Stimulated activated CD8-positive, alpha-beta memory T cell treated with anti-CD3 and anti-CD28 coated beads, Interleukin-12 subunit alpha, Interleukin-12 subunit beta, amount 100 ng/mL, for 4 hours (primary cell): ENCODE data around the gene PRSS21.

Source experiments
- DNase-seq: peaks from one replicate; pipeline ENCODE4 v3.0.0-alpha.2; 2020; ENCODE audit warnings: low read depth

PRSS21 gene

GRCh38 chr16:2845116-2845515 lies 28.1 kb downstream of the PRSS21 start:
- DNase-seq: no peak

GRCh38 chr16:2846511-2847310 lies 29.7 kb downstream of the PRSS21 start:
- DNase-seq: no peak

- no peak for DNase-seq
These were observed 32.1 kb downstream of the PRSS21 start for GRCh38 chr16:2848933-2849725.

GRCh38 chr16:2852003-2852730 lies 35.1 kb downstream of the PRSS21 start:
- no peak for DNase-seq

- no peak for DNase-seq
These were observed 35.9 kb downstream of the PRSS21 start for GRCh38 chr16:2852731-2853507.

GRCh38 chr16:2853531-2854073 lies 36.6 kb downstream of the PRSS21 start:
- no peak for DNase-seq

- DNase-seq: no peak
These were observed 37.8 kb downstream of the PRSS21 start for GRCh38 chr16:2854700-2855309.

GRCh38 chr16:2855536-2855935 lies 38.5 kb downstream of the PRSS21 start:
- no peak for DNase-seq

GRCh38 chr16:2856061-2856670 lies 39.1 kb downstream of the PRSS21 start:
- no peak for DNase-seq

GRCh38 chr16:2856686-2857450 lies 39.8 kb downstream of the PRSS21 start:
- DNase-seq: no peak

- no peak for DNase-seq
These were observed 40.6 kb downstream of the PRSS21 start, which contains the start of gene PRSS22 for GRCh38 chr16:2857451-2858244. Gene PRSS22 (minus strand): TSS chr16:2858170. CDS start chr16:2858104, 66 bp downstream.

GRCh38 chr16:2858245-2859025 lies 41.4 kb downstream of the PRSS21 start:
- DNase-seq: no peak

- DNase-seq: no peak
These were observed 42.7 kb downstream of the PRSS21 start for GRCh38 chr16:2859686-2860265.

- DNase-seq: no peak
These were observed 44.0 kb downstream of the PRSS21 start for GRCh38 chr16:2860826-2861567.

GRCh38 chr16:2865651-2866050 lies 48.6 kb downstream of the PRSS21 start:
- no peak for DNase-seq

GRCh38 chr16:2866431-2866830 lies 49.4 kb downstream of the PRSS21 start:
- no peak for DNase-seq

GRCh38 chr16:2867661-2867986 lies 50.6 kb downstream of the PRSS21 start:
- DNase-seq: no peak
